ENCODE data around the gene ATG12. TPM values are rescaled to one million over a fixed set of nuclear protein-coding genes. Genes with fewer than 3 reads are reported as not detected.

The ATG12 gene
- total and polyA plus RNA-seq, 2 of the 13 experiments (the other 11 are each of a cell fraction or from before 2014, with no cell fraction given): 46.4 to 58.1 TPM

- TF ChIP-seq JUND (CRISPR knock-in tag; IDR thresholded peaks at IDR 0.05): peak; percentile 30; the same call in 1 of the 2 replicates
- TF ChIP-seq ZNF10 (CRISPR knock-in tag; IDR thresholded peaks at IDR 0.05; ENCODE audit: borderline replicate concordance, low read depth): no peak
- TF ChIP-seq ZNF562 (CRISPR knock-in tag; IDR thresholded peaks at IDR 0.05; ENCODE audit: borderline replicate concordance): no peak
- TF ChIP-seq HOXA5 (CRISPR knock-in tag; IDR thresholded peaks at IDR 0.05): 0 out of 2 replicates have a peak, but pooled peaks have one; percentile 9
- no peak for TF ChIP-seq HDAC6 (IDR thresholded peaks at IDR 0.05; ENCODE audit: low read depth, low read length)
- peak; percentile 4; the same call in 1 of the 2 replicates for TF ChIP-seq ATF7-NPFF (CRISPR knock-in tag; IDR thresholded peaks at IDR 0.05; ENCODE audit: low read depth)
- 0 out of 2 replicates have a peak, but pooled peaks have one; percentile 56 for TF ChIP-seq MTA1 (CRISPR knock-in tag; IDR thresholded peaks at IDR 0.05; ENCODE audit: borderline replicate concordance)
- TF ChIP-seq SRF (IDR thresholded peaks at IDR 0.05; ENCODE audit: low read depth, low read length): no peak
- TF ChIP-seq HMGA1 (CRISPR knock-in tag; conservative IDR thresholded peaks at IDR 0.05): no peak
- no peak for TF ChIP-seq MYNN (CRISPR knock-in tag; IDR thresholded peaks at IDR 0.05; ENCODE audit: low read depth)
- peak; percentile 30 for TF ChIP-seq U2AF1 (optimal IDR thresholded peaks at IDR 0.05; ENCODE audit: low read depth, low read length)
- no peak for TF ChIP-seq TCF7 (IDR thresholded peaks at IDR 0.05; ENCODE audit: low read depth)
- TF ChIP-seq NPAS2 (CRISPR knock-in tag; IDR thresholded peaks at IDR 0.05; ENCODE audit: borderline replicate concordance): no peak
- no peak for TF ChIP-seq KLF11 (CRISPR knock-in tag; IDR thresholded peaks at IDR 0.05)
- no peak for TF ChIP-seq KDM1A (CRISPR knock-in tag; IDR thresholded peaks at IDR 0.05)
- TF ChIP-seq ZFP62 (CRISPR knock-in tag; IDR thresholded peaks at IDR 0.05): no peak
- no peak for TF ChIP-seq BCL3 (CRISPR knock-in tag; IDR thresholded peaks at IDR 0.05)
- 0 out of 2 replicates have a peak, but pooled peaks have one; percentile 63 for TF ChIP-seq DZIP1 (CRISPR knock-in tag; IDR thresholded peaks at IDR 0.05)
- peak; percentile 9; the same call in 1 of the 2 replicates for TF ChIP-seq ZFY (CRISPR knock-in tag; IDR thresholded peaks at IDR 0.05)
- TF ChIP-seq SMAD3 (CRISPR knock-in tag; IDR thresholded peaks at IDR 0.05): no peak
- no peak for TF ChIP-seq SNRNP70 (IDR thresholded peaks at IDR 0.05; ENCODE audit: low read depth, low read length)
- TF ChIP-seq SAP130 (CRISPR knock-in tag; IDR thresholded peaks at IDR 0.05; ENCODE audit: low read depth): peak; percentile 46; the same call in 1 of the 2 replicates
- no peak for TF ChIP-seq TEAD3 (CRISPR knock-in tag; optimal IDR thresholded peaks at IDR 0.05; ENCODE audit: borderline replicate concordance)
- TF ChIP-seq ZNF33A (CRISPR knock-in tag; IDR thresholded peaks at IDR 0.05; ENCODE audit: borderline replicate concordance): no peak
- peak; percentile 17; the same call in 1 of the 2 replicates for TF ChIP-seq ZNF292 (CRISPR knock-in tag; IDR thresholded peaks at IDR 0.05; ENCODE audit: borderline replicate concordance, low read depth)
- no peak for TF ChIP-seq BORCS8-MEF2B (CRISPR knock-in tag; IDR thresholded peaks at IDR 0.05)
- TF ChIP-seq AGO2 (optimal IDR thresholded peaks at IDR 0.05; ENCODE audit: low read depth, low read length): peak; percentile 72
- no peak for TF ChIP-seq STAT5B (CRISPR knock-in tag; IDR thresholded peaks at IDR 0.05)
- TF ChIP-seq ZNF484 (CRISPR knock-in tag; IDR thresholded peaks at IDR 0.05; ENCODE audit: borderline replicate concordance, low read depth): 0 out of 2 replicates have a peak, but pooled peaks have one; percentile 62
Measured at GRCh38 chr5:115842089-115842935, 947 bp upstream of the ATG12 start (continued).

All from HepG2 (cell line).